GM12878 (cell line): Measurements from ENCODE around the gene RBM8A. TPM values are rescaled to one million over a fixed set of nuclear protein-coding genes. Genes with fewer than 3 reads are reported as not detected.

Experiments used
- ATF3 ChIP-seq: IDR thresholded peaks from 2 replicates; pipeline ENCODE4 v1.6.1; 2011; ENCODE audit warnings: low read depth, mild to moderate bottlenecking, low read length, moderate library complexity, borderline replicate concordance; ENCODE audit errors: extremely low read depth
- CEBPB ChIP-seq, 2 experiments: fragments of 150-350 bp in 1 of 2; IDR thresholded peaks; 2 replicates each; pipeline ENCODE4 v1.6.1; 2012 to 2014; ENCODE audit warnings: low read depth in 2 of 2, low read length in 2 of 2, borderline replicate concordance in 1 of 2, inconsistent platforms in 1 of 2
- GABPA ChIP-seq: IDR thresholded peaks from 2 replicates; pipeline ENCODE4 v1.6.1; 2014; ENCODE audit warnings: antibody characterized with exemption, low read depth, mild to moderate bottlenecking, inconsistent platforms
- IRF5 ChIP-seq: fragments of 450-650 bp; IDR thresholded peaks from 2 replicates; pipeline ENCODE4 v1.6.1; 2017; ENCODE audit warnings: borderline replicate concordance
- MTA3 ChIP-seq: IDR thresholded peaks from 2 replicates; pipeline ENCODE4 v1.6.1; 2012; ENCODE audit warnings: low read length, inconsistent platforms, borderline replicate concordance
- NFXL1 ChIP-seq: fragments of 450-650 bp; IDR thresholded peaks from 2 replicates; pipeline ENCODE4 v1.6.1; 2017; ENCODE audit warnings: antibody characterized with exemption, mild to moderate bottlenecking, borderline replicate concordance
- NKRF ChIP-seq: fragments of 450-650 bp; conservative IDR thresholded peaks from 2 replicates; pipeline ENCODE4 v1.6.1; 2017; ENCODE audit warnings: mild to moderate bottlenecking, moderate library complexity
- PKNOX1 ChIP-seq: fragments of 450-650 bp; IDR thresholded peaks from 2 replicates; pipeline ENCODE4 v1.6.1; 2016; ENCODE audit warnings: mild to moderate bottlenecking
- POLR2A ChIP-seq: IDR thresholded peaks from 2 replicates; pipeline ENCODE4 v1.6.1; 2011; ENCODE audit warnings: low read depth, mild to moderate bottlenecking, low read length
- PRDM15 ChIP-seq: fragments of 450-650 bp; formaldehyde crosslinking; IDR thresholded peaks from 2 replicates; pipeline ENCODE4 v1.4.0; 2020; ENCODE audit warnings: mild to moderate bottlenecking, moderate library complexity
- RB1 ChIP-seq: fragments of 450-650 bp; formaldehyde crosslinking; IDR thresholded peaks from 2 replicates; pipeline ENCODE4 v1.6.1; 2017; ENCODE audit warnings: mild to moderate bottlenecking, borderline replicate concordance
- SIN3A ChIP-seq: IDR thresholded peaks from 2 replicates; pipeline ENCODE4 v1.6.1; 2012; ENCODE audit warnings: low read depth, low read length, improper control_type of control experiment
- SRF ChIP-seq, 2 experiments: IDR thresholded peaks; 2 replicates each; pipeline ENCODE4 v1.6.1; 2011; ENCODE audit warnings: low read depth in 2 of 2, low read length in 2 of 2, mild to moderate bottlenecking in 1 of 2, moderate library complexity in 1 of 2
- STAT1 ChIP-seq: fragments of 450-650 bp; conservative IDR thresholded peaks from 2 replicates; pipeline ENCODE4 v1.6.1; 2014; ENCODE audit warnings: antibody characterized with exemption, mild to moderate bottlenecking
- YY1 ChIP-seq: IDR thresholded peaks from 2 replicates; pipeline ENCODE4 v1.6.1; 2011; ENCODE audit warnings: low read depth, mild to moderate bottlenecking, low read length
- ZNF207 ChIP-seq: fragments of 450-650 bp; IDR thresholded peaks from 2 replicates; pipeline ENCODE4 v1.6.1; 2014; ENCODE audit warnings: antibody characterized with exemption, mild to moderate bottlenecking, borderline replicate concordance
- ZSCAN29 ChIP-seq: fragments of 450-650 bp; IDR thresholded peaks from 2 replicates; pipeline ENCODE4 v1.6.1; 2017; ENCODE audit warnings: mild to moderate bottlenecking, moderate library complexity
- polyA plus RNA-seq, 11 experiments: library from polyadenylated mRNA; depleted of rRNA in 4 of 11; unstranded in 6 of 11; stranded (reverse) in 5 of 11; fragments of >200 nt; fragmentation: Nextera tagmentation in 4 of 11; fragmentation: Illumina TruSeq in 1 of 11; extraction: Ambion mirVana in 4 of 11; extraction: Trizol in 1 of 11; gene quantifications; 1 replicate in 1 of 11; 2 replicates in 10 of 11; pipeline versions ENCODE4 v1.2.1 to v1.2.3, GENCODE V29; 2011 to 2016; ENCODE audit warnings: inconsistent platforms in 2 of 11, missing spikeins in 2 of 11, low read depth in 1 of 11
- total RNA-seq, 4 experiments: library from RNA; depleted of rRNA in 3 of 4; stranded (reverse); fragments of >200 nt in 3 of 4; fragmentation: Illumina TruSeq in 1 of 4; extraction: Trizol in 1 of 4; gene quantifications; 2 replicates each; pipeline versions ENCODE4 v1.2.1 to v1.2.3, GENCODE V29; 2013 to 2021

Gene RBM8A
- total and polyA plus RNA-seq, 10 of the 15 experiments (the other 5 are each of a cell fraction or from before 2014, with no cell fraction given), result 110 to 1,248 (median 248) TPM

GRCh38 chr1:145957443-145958319 is 30.4 kb upstream of the RBM8A start, which contains the start of gene LIX1L (continued):
- TF ChIP-seq MTA3 (no peak), ZSCAN29 (no peak), PKNOX1 (peak; percentile 99), IRF5 (no peak), YY1 (peak; percentile 18; the same call in 1 of the 2 replicates), ZNF207 (no peak; the same call in 1 of the 2 replicates), POLR2A (peak; percentile 86), CEBPB (IDR thresholded peaks at IDR 0.05; ENCODE audit: borderline replicate concordance in 1 of 2, low read depth in 2 of 2, low read length in 2 of 2) (no peak), ATF3 (no peak), NKRF (0 out of 2 replicates have a peak, but pooled peaks have one; percentile 49), SIN3A (no peak), PRDM15 (CRISPR knock-in tag) (no peak), STAT1 (no peak), GABPA (no peak), NFXL1 (no peak), RB1 (0 out of 2 replicates have a peak, but pooled peaks have one; percentile 36), SRF (IDR thresholded peaks at IDR 0.05; ENCODE audit: low read depth in 2 of 2, low read length in 2 of 2) (peak; percentile 74 to 94)
